GM19023 (cell line): ENCODE data around the gene PHF14.
A peak's percentile ranks its signal among the peaks of the same experiment; 100 is the strongest.
"Not testable (repeated sequence)": the region's sequence is repeated elsewhere in the genome, so short reads cannot be mapped to it uniquely, and the experiment has no call there.

Experiments used
- ATAC-seq: cut with Tn5 transposase; IDR thresholded peaks from one replicate; pipeline ENCODE4 v1.9.1; 2021; ENCODE audit warnings: mild to moderate bottlenecking, moderate library complexity; ENCODE audit not compliant: unreplicated experiment

PHF14 gene

DNA sequence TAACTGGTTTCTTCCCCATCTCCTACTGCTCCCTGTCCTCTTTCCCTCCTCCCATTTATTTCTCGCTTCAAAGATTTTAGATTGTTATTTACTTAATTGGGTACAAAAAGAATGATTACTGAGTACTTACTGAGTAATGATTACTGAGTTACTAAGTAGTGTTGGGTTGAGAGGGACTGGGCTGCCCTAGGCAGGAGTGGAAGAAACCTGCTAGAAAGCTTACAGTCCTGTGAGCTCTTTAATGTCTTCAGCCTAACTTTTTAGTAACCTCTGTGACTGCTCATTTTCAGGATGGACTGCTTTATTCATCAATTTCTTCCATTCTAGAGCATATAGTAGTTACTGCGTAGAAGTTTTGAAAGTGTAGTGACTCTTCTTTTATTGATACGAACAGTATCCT is 7.6 kb downstream of the PHF14 start:
- no peak for ATAC-seq

GRCh38 chr7:10990748-10991147 is 17.1 kb downstream of the PHF14 start:
- not testable (repeated sequence) for ATAC-seq

DNA sequence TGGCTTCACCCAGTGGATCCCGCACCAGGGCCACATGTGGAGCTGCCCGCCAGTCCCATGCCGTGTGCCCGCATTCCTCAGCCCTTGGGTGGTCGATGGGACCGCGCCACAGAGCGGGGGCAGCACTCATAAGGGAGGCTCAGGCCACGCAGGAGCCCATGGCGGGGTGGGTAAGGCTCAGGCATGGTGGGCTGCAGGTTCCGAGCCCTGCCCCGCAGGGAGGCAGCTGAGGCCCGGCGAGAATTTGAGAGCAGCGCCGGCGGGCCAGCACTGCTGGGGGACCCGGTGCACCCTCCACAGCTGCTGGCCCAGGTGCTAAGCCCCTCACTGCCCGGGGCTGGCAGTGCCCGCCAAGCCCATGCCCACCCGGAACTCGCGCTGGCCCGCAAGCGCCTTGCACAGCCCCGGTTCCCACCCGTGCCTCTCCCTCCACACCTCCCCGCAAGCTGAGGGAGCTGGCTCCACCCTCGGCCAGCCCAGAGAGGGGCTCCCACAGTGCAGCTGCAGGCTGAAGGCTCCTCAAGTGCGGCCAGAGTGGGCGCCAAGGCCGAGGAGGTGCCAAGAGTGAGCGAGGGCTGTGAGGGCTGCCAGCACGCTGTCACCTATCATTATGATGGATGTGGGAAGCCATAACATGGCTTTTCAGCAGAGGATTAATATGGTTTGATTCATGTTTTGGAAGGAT is 22.0 kb downstream of the PHF14 start:
- not testable (repeated sequence) for ATAC-seq

GRCh38 chr7:10998996-10999757 is 25.5 kb downstream of the PHF14 start:
- ATAC-seq = peak; percentile 52

- no peak for ATAC-seq
These were observed 31.5 kb downstream of the PHF14 start for GRCh38 chr7:11005202-11005601.

DNA sequence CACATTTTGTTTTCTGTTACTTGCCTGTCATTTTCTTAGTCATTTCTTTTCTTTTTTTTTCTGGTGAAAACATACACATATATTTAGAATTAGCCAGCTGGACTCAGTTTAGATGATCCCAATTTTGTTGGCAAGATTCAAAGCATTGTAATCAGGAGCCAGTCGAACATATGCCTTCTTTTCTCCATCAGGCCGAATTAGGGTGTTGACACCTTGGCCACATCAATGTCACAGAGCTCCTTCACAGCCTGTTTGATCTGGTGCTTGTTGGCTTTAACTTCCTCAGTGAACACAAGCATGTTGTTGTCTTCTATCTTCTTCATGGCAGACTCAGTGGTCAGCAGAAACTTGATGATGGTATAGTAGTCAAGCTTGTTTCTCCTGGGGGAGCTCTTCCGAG is 32.6 kb downstream of the PHF14 start:
- ATAC-seq = no peak

DNA sequence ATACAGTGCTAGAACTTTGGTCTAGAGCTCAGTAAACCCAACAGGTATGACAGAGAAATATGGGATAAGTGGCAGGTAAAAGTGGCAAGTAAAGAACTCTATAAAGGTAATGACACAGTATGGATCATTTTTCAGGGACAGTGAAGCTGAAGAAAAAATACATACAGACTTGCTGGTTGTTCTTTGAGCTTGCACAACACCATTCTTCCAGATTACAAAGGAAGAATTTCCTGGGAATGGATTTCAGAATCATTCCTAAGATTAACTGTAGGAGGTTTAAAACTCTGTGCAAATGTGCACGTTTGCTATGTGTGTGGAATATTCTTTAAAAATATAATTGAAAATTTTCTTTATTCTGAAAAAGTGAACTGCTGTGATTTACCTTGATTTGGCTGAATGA is 36.0 kb downstream of the PHF14 start:
- ATAC-seq = no peak

GRCh38 chr7:11021468-11021867 is 47.8 kb downstream of the PHF14 start:
- ATAC-seq = no peak

DNA sequence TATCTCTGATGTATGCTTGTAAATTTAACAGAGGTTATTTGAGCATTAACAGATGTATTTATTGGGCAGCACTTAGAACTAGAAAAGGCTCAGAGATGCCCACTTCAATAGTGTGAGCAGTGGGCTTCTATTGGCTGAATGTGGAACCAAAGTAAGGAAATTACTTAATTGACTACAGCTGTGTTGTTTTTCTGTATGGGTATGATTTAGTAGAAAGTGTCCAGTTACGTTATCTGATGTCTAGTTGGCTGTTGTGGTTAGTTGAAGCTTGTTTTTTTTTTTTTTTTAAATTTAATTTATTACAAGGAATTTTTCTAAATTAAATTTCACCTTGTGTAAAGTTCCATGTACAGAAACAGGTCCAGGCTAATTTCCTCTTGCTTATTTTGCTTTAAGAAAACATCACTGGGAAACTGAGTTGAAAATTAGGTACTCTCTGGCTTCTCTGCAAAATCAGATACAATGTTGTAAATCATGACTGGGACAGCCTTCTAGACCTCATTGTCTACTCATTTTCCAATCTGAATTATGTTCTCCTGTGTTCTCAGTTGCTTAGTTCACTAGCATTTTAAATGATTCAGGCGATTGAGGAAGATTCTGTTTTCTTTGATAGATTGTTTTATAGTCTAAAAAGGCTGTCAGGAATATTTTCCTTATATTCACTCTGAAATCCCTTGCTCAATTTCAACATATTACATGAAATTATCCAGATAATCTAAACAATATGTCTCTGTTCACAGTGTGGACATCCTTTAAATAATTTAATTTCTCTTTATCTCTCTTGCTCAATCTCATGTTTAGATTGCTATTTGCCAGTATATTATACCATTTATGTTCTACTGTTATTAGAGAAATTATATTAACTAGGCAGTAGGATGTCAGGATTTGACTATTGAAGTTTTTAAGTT is 53.0 kb downstream of the PHF14 start:
- no peak for ATAC-seq

DNA sequence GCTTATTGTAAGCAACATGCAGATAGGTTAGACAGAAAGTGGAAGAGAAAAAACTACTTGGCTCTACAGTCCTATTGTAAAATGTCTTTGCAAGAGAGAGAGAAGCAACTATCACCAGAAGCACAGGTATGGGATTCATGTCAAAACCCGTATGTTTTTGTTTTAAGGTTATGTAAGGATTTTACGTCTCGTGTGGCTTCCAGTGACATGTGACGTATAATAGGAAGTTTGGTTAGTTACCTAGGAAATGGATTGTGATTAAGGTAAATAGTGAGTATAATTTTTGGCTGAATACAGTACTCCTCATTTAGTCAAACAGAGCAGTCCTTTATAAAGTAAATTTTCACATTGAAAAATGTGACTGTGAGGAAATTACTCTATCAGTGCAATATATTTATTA is 62.0 kb downstream of the PHF14 start:
- ATAC-seq = no peak

- ATAC-seq = no peak
These were observed 66.3 kb downstream of the PHF14 start for GRCh38 chr7:11039974-11040373.

DNA sequence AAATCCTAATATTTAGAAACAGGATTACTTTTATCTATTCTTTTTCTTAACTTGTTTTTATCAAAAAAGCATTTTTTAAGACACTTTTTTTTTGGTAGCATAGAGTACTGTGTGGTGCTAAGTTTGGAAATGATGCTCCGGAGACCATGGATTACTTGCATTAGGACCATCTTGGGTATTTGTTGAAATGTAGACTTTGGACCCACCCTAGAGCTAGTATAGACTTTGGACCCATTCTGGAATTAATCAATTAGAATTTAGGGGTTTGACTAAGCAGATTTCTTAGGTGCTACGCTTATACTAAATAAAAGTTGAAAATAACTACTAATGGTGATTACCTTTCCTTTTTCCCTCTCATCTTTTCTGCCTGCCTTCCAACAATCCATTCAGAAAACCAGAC is 80.4 kb downstream of the PHF14 start:
- no peak for ATAC-seq

DNA sequence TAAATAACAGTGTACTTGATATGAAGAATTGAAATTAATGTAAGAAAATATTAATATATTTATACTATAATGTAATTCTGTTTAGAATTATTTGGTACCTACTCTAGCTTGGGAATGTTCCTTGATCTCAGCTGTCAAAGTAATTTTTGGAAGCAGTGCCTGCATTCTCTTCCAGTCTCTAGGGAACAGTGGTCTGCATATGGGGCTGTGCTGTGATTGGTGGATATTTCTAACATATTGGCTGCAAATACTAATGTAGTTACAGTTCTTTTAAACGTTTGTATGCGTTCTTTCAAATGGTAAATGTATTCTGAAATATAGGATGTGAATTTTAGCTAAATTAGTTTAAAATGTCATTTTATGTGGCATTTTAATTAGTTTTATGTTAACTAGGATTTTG is 87.2 kb downstream of the PHF14 start:
- no peak for ATAC-seq

- ATAC-seq = no peak
These were observed 88.4 kb downstream of the PHF14 start for GRCh38 chr7:11062110-11062509.

DNA sequence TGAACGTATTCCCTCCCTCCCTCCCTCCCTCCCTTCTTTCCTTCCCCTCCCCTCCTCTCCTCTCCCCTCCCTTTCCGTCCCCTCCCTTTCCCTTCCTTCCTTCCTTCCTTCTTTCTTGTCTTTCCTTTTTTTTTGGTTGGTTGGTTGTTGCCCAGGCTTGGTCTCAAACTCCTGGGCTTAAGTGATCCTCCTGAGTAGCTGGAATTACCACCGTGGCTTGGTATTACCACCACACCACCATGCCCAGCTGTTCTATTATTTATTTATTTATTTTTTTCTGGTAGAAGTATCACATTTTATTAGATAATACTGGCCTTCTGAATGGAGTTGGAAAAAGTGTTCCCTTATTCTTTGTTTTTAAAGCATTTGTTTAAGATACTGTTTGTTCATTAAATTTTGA is 95.9 kb downstream of the PHF14 start:
- no peak for ATAC-seq

DNA sequence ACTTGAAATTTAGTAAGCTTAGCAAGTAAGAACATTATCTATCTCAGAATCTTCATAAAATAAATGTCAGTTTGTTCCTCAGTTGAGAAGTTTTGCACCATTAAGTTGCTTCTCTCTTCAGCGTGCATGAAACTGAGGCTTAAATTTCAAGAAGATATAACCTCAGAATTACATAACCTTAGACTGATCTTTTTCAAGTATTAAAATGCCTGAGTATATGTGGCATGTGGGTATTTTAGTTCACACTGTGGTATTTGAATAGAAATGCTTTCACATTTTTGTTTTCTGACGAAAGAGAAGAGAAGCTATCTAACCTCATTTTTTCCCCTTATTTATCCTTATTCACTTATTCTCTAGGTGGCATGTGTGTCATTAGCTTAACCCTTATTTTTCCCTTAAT is 104.1 kb downstream of the PHF14 start:
- peak; percentile 20 for ATAC-seq

GRCh38 chr7:11078247-11078834 is 104.7 kb downstream of the PHF14 start:
- ATAC-seq = peak; percentile 55

GRCh38 chr7:11079907-11080306 is 106.2 kb downstream of the PHF14 start:
- no peak for ATAC-seq

- ATAC-seq = no peak
These were observed 108.4 kb downstream of the PHF14 start for GRCh38 chr7:11082121-11082520.

- no peak for ATAC-seq
These were observed 109.0 kb downstream of the PHF14 start for GRCh38 chr7:11082552-11083213.

- ATAC-seq = no peak
These were observed 109.5 kb downstream of the PHF14 start for GRCh38 chr7:11083214-11083568.
